Prostate gland (tissue), 2 donors: ENCODE results near the gene PSMB5.

Experiments used
- CTCF ChIP-seq, 4 experiments: fragments of 200-600 bp in 2 of 4; fragments of 450-650 bp in 2 of 4; sonication (generic) in 2 of 4; IDR thresholded peaks; 1 replicate in 3 of 4; 2 replicates in 1 of 4; pipeline ENCODE4 v1.5.1; 2016 to 2019; ENCODE audit warnings: antibody characterized with exemption in 4 of 4, mild to moderate bottlenecking in 2 of 4, moderate library complexity in 2 of 4
- POLR2A ChIP-seq: fragments of 450-650 bp; IDR thresholded peaks from one replicate; pipeline ENCODE4 v1.6.1; 2016; ENCODE audit warnings: antibody characterized with exemption, mild to moderate bottlenecking
- POLR2AphosphoS5 ChIP-seq: sonication (generic); formaldehyde crosslinking; IDR thresholded peaks from one replicate; pipeline ENCODE4 v1.6.1; 2017; ENCODE audit warnings: antibody characterized with exemption

- TF ChIP-seq CTCF (IDR thresholded peaks at IDR 0.05) = no peak
- no peak for TF ChIP-seq POLR2AphosphoS5
- no peak for TF ChIP-seq POLR2A
Measured at GRCh38 chr14:23006188-23006534, 28.5 kb downstream of the PSMB5 start.
